EL (cell line): ENCODE results near the gene MUCL3.
"Not testable (repeated sequence)": the region's sequence is repeated elsewhere in the genome, so short reads cannot be mapped to it uniquely, and the experiment has no call there.

Experiments used
- DNase-seq: peaks from one replicate; pipeline ENCODE4 v3.0.0-alpha.2; 2016

The MUCL3 gene

DNA sequence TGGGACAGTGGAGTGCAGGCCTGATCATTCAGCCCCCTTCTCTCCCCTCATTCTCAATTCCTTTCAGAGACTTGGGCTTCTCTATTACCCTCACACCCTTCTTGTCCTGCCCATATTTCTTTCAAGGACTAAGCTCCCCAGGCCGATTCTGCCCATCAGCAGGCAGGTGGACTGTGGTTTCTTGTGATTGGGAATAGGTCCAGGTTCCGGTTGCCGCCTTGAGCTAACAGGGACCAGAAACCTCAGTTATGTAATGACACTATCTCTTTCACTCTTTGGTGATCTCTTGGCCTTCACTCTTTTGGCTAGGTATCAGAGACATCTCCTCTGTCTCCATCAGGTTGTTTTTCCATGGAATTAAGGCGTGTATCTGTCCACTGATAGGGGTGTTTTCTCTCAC, 6.5 kb downstream of the MUCL3 start:
- DNase-seq, result no peak

DNA sequence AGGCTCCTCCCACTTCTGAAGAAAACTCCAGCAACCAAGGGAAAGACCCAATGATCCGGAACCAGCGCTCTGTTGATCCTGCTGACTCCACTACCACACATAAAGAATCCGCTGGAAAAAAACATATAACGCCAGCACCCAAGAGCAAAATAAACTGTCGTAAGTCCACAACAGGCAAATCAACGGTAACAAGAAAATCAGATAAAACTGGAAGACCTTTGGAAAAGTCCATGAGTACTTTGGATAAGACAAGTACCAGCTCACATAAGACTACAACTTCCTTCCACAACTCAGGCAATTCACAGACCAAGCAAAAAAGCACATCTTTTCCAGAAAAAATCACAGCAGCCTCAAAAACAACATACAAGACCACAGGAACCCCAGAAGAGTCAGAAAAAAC, 8.0 kb downstream of the MUCL3 start:
- no peak for DNase-seq

GRCh38 chr6:30951907-30952469, 11.2 kb downstream of the MUCL3 start:
- no peak for DNase-seq

GRCh38 chr6:30954631-30955366, 14.0 kb downstream of the MUCL3 start:
- peak; percentile 18 for DNase-seq

- peak; percentile 56 for DNase-seq
Observed at GRCh38 chr6:30955367-30956042, 14.7 kb downstream of the MUCL3 start.

GRCh38 chr6:30957716-30958115, 16.9 kb downstream of the MUCL3 start:
- no peak for DNase-seq

GRCh38 chr6:30960907-30961673, 20.3 kb downstream of the MUCL3 start:
- DNase-seq, result peak; percentile 9

GRCh38 chr6:30962716-30963115, 21.9 kb downstream of the MUCL3 start:
- DNase-seq, result no peak

DNA sequence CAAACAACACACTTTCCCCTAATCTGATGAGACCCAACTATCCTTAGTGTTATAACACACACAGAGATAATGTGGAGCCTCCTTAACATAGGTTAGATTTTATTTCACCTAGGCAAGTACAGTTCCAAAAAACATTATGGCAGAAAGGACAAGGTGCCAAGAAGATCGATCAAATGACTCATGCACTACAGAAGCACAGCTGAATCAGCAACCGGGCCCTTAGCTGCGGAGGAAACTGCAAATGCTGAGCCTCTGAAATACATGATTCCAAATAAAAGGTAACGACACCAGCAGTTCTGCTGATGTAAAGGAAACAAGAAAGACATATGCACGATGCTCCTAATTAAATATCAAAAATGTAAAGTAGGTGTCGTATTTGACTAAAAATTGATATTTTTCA, 22.9 kb downstream of the MUCL3 start:
- no peak for DNase-seq

- DNase-seq, result no peak
Observed at GRCh38 chr6:30964075-30964474, 23.3 kb downstream of the MUCL3 start.

DNA sequence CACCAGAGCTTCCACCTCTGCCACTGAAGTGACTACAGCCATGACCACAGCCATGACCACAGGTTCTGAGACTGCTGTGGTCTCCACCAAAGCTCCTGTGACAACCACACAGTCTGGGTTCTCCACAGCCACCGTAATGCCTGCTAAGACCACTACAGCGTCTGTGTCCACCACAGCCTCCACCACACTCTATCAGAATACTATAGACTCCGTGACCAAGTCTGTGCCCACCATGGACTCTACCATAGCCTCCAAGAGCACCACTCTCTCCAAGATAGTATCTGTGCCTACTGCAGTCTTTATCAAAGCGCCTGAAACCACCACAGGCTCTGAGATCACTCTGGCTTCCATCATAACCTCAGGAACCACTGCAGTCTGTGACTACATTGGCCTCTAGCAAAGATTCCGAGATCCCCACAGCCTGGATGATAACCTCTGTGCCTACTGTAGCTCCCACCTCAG, 24.4 kb downstream of the MUCL3 start:
- DNase-seq, result no peak

- DNase-seq, result no peak
Observed at GRCh38 chr6:30966154-30966553, 25.4 kb downstream of the MUCL3 start.

DNA sequence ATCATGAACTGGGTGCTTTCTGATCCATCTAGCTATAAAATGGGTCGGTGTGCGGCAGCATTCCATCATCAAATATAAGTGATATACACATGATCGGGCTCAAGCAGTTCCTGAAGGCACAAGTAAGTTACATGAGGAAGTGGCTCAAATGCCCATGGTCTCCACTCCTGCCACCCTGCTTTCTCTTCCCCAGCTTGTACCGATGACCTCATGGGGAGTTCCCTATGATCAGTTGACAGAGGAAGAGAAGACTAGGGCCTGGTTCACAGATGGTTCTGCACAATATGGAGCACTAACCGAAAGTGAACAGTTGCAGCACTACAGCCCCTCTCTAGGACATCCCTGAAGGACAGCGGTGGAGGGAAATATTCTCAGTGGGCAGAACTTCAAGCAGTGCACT, 28.4 kb downstream of the MUCL3 start:
- not testable (repeated sequence) for DNase-seq

DNA sequence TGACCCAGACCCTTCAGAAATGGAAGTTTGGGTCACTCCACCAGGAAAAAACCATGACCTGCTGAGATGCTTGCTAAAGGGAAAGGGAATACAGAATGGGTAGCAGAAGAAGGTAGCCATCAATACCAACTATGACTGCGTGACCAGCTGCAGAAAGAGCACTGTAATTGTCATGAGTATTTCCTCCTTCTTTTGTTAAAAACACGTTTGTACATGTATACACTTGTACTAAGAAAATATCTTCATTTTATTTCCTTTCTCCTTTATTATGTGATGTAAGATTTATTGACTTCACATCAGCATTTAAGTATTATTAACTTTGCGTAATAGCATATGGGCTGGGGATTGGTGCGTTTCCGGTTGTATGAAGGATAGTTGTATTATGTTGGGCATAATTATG, 30.2 kb downstream of the MUCL3 start:
- DNase-seq, result no peak

GRCh38 chr6:30972816-30973215, 32.0 kb downstream of the MUCL3 start:
- DNase-seq, result no peak

DNA sequence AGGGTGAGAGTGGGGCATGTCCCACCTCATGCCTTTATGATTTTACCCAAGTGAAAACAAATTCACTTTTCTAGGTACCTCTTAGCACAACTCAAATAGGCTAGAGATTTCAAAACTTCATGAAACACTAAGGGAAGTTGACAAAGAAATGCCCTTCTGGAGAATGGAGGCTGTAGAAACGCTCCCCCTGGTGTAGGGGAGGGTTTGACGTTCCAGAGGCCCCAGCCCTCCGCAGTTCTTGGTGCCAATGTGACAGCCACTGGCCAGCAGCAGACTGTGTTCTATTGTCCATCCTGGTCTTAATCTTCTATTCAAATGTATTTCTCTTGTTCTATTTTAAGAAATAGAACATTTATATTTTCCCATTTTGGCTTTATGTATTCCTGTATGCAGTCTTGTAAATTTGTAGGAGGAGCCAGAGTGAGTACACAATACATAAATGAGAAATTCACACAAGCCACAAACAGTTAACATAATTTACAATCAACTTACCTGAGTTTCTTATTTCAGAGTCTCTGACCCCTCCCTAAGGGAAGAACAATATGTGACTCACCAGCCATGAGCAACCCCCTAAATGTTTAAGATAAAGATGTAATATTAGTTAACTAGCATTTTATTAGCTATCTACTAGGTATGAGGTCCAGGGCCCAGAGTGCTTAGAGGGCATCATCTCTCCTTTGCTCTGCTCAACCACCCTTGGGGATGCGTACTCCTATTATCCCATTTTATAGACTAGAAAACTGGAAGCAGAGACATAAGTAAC, 33.9 kb downstream of the MUCL3 start:
- DNase-seq, result no peak

DNA sequence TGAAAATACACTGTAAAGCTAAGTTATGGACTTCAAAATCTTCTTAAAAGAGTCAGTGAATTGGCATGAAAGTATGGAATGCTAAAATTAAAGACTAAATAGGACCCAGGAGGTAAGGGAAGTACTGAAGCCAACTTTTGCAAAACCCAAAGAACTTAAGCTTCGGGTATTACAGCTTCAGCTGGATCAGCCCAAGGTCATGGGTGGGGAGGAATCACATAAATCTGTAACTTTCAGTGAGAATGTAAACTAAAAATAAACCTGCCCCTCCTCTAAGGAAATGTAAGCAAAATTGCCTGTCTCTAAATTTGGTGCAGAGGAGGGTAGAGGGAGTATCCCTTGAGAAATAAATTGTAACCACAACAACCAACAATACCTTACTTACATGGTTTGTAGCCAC, 38.4 kb downstream of the MUCL3 start:
- no peak for DNase-seq

GRCh38 chr6:30979690-30980089, 38.9 kb downstream of the MUCL3 start:
- no peak for DNase-seq

DNA sequence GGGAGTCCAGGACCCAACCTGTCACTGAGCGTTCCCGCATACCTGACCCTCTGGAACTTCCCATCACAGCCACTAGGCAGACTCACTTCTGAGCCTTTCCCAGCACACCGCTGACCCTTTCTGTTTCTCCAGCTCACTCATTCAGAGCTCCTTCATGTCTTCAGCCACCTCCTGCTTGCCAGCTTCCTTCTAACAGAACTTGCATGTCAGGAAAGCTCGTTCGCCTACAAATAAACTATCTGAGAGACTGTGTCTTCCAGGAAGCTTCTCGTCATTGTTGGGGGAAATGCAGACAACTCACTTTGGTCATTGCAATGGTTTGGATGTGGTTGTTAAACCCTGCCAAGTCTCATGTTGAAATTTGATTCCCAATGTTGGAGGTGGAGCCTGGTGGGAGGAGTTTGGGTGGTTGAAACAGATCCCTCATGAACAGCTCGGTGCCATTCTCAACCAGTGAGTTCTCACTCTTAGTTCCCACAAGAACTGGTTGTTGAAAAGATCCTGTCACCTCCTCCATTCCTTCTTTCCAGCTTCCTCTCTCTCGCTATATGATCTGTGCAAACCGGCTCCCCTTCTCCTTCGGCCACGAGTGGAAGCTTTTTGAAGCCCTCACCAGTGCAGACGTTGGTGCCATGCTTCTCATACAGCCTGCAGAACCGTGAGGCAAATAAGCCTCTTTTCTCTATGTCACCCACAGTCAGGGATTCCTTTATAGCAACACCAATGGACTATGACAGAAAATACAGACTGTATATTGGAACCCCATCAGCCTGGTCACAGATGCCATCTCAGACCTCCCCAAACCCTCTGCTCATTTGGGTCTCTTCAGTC, 41.4 kb downstream of the MUCL3 start:
- DNase-seq, result peak; percentile 71

DNA sequence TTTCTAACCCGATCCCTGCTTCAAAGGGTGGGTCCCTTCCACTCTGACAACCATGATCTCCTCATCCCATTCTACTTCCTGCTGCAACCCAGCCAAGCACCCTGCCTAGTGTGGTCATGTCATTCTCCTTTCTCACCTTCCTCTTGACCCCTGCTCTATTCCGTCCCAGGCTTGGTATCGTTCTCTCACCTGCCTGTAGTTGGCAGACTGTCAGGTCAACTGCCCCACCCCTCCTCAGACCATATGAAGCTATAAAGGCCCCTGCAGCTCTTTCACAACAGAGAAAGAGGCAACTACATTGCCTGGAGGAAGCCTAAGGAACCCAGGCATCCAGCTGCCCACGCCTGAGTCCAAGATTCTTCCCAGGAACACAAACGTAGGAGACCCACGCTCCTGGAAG, 42.7 kb downstream of the MUCL3 start, which contains the start of gene MUC21:
MUC21 (plus strand) TSS at position 280 of the 400 bp plus-strand sequence. CDS start 241 bp downstream, outside the sequence.
- DNase-seq, result no peak

DNA sequence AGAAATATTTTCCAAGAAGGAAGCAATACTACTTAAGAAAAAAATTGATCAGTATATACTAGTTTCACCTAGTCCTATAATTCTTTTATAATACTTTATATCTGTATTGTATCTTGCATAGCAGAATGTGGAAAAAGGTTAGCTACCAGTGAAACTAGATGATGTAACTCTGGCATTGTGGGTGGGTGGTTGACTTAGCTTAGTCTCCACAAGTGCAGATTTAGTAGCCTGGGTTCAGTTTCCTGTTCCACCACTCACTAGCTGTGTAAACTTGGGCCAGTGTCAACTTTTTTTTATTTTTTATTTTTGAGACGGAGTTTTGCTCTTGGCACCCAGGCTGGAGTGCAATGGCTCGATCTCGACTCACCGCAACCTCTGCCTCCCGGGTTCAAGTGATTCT, 44.7 kb downstream of the MUCL3 start:
- no peak for DNase-seq

DNA sequence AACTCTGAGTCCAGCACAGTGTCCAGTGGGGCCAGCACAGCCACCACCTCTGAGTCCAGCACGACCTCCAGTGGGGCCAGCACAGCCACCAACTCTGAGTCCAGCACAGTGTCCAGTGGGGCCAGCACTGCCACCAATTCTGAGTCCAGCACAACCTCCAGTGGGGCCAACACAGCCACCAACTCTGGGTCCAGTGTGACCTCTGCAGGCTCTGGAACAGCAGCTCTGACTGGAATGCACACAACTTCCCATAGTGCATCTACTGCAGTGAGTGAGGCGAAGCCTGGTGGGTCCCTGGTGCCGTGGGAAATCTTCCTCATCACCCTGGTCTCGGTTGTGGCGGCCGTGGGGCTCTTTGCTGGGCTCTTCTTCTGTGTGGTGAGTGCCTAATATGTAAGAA, 46.5 kb downstream of the MUCL3 start:
- DNase-seq, result no peak
